IMR-90 (cell line): Measurements from ENCODE around the gene TAF1B. TPM values are rescaled to one million over a fixed set of nuclear protein-coding genes. Genes with fewer than 3 reads are reported as not detected.

Experiments
- ATAC-seq: fragments of 200-7000 bp; cut with Tn5 transposase; 2 replicates; pipeline ENCODE4 v1.9.1; 2020; ENCODE audit warnings: low read depth, mild to moderate bottlenecking, moderate library complexity
- BruUV-seq: library from RNA; stranded (reverse); fragments of 400-500 nt; replicated peaks from 2 replicates; lab custom pipeline; 2021; lab: Mats Ljungman, UMichigan
- CTCF ChIA-PET: fragments of 300-600 bp; formaldehyde crosslinking; extraction: SDS; loops from one replicate; lab custom pipeline; 2021; ENCODE audit warnings: antibody characterized with exemption; lab: Yijun Ruan, JAX
- POLR2A ChIA-PET: fragments of 300-600 bp; sonication (Branson Sonifier 250); formaldehyde crosslinking; loops from one replicate; lab custom pipeline; 2022; ENCODE audit warnings: antibody characterized with exemption; ENCODE audit not compliant: unreplicated experiment; lab: Charles Lee
- DNase-seq: peaks from one replicate; pipeline ENCODE4 v3.0.0; 2013
- H2AFZ ChIP-seq: replicated peaks from 2 replicates; pipeline ENCODE3; 2013; ENCODE audit warnings: low read length, mild to moderate bottlenecking; ENCODE audit not compliant: poor library complexity
- H2AK5ac ChIP-seq: 2 replicates; pipeline ENCODE4 v1.6.1; 2013; ENCODE audit warnings: low read depth, low read length, inconsistent platforms
- H2AK9ac ChIP-seq: replicated peaks from 2 replicates; pipeline ENCODE3; 2013; ENCODE audit warnings: mild to moderate bottlenecking, low read depth, low read length, moderate library complexity; ENCODE audit not compliant: poor library complexity
- H2BK120ac ChIP-seq: 2 replicates; pipeline ENCODE4 v1.6.1; 2013; ENCODE audit warnings: low read depth, low read length, inconsistent platforms
- H2BK15ac ChIP-seq: 3 replicates; pipeline ENCODE4 v1.6.1; 2013; ENCODE audit warnings: low read depth, low read length, inconsistent platforms
- H2BK20ac ChIP-seq: 2 replicates; pipeline ENCODE4 v1.6.1; 2013; ENCODE audit warnings: low read depth, mild to moderate bottlenecking, inconsistent platforms, low read length, moderate library complexity
- H2BK5ac ChIP-seq: 2 replicates; pipeline ENCODE4 v1.6.1; 2013; ENCODE audit warnings: mild to moderate bottlenecking, low read depth, low read length, inconsistent platforms; ENCODE audit not compliant: poor library complexity, severe bottlenecking
- H3K14ac ChIP-seq: replicated peaks from 2 replicates; pipeline ENCODE4 v1.6.1; 2013; ENCODE audit warnings: low read depth, low read length, inconsistent platforms
- H3K18ac ChIP-seq: 2 replicates; pipeline ENCODE4 v1.6.1; 2013; ENCODE audit warnings: low read depth, low read length, control low read depth
- H3K23ac ChIP-seq: 2 replicates; pipeline ENCODE4 v1.6.1; 2013; ENCODE audit warnings: low read depth, low read length, inconsistent platforms
- H3K27ac ChIP-seq: 2 replicates; pipeline ENCODE4 v1.5.1; 2013; ENCODE audit warnings: mild to moderate bottlenecking, control low read depth, low read length; ENCODE audit not compliant: insufficient read depth
- H3K27me3 ChIP-seq: 2 replicates; pipeline ENCODE4 v1.6.1; 2013; ENCODE audit warnings: low read length; ENCODE audit not compliant: control insufficient read depth, insufficient read depth
- H3K36me3 ChIP-seq: 2 replicates; pipeline ENCODE4 v1.6.1; 2013; ENCODE audit warnings: low read length, mixed read lengths; ENCODE audit not compliant: control insufficient read depth, insufficient read depth
- H3K4ac ChIP-seq: 2 replicates; pipeline ENCODE4 v1.6.1; 2013; ENCODE audit warnings: low read depth, low read length, inconsistent platforms
- H3K4me1 ChIP-seq: 2 replicates; pipeline ENCODE4 v1.6.1; 2013; ENCODE audit warnings: low read length, mixed read lengths; ENCODE audit not compliant: control insufficient read depth, insufficient read depth
- H3K4me2 ChIP-seq: 2 replicates; pipeline ENCODE4 v1.6.1; 2013; ENCODE audit warnings: low read depth, mild to moderate bottlenecking, control low read depth, low read length, moderate library complexity
- H3K4me3 ChIP-seq: 2 replicates; pipeline ENCODE4 v1.5.1; 2013; ENCODE audit warnings: low read depth, mild to moderate bottlenecking, control low read depth, low read length, moderate library complexity; ENCODE audit not compliant: insufficient read depth
- H3K56ac ChIP-seq: 2 replicates; pipeline ENCODE4 v1.6.1; 2013; ENCODE audit warnings: low read length, inconsistent platforms; ENCODE audit not compliant: insufficient read depth; ENCODE audit errors: extremely low read depth
- H3K79me1 ChIP-seq, 2 experiments: 2 replicates each; pipeline ENCODE4 v1.6.1; 2013; ENCODE audit warnings: low read length in 2 of 2, inconsistent platforms in 1 of 2, low read depth in 1 of 2
- H3K9ac ChIP-seq: 2 replicates; pipeline ENCODE4 v1.6.1; 2013; ENCODE audit warnings: low read depth, low read length, control low read depth
- H3K9me1 ChIP-seq: 2 replicates; pipeline ENCODE4 v1.6.1; 2013; ENCODE audit warnings: low read length, inconsistent platforms; ENCODE audit not compliant: insufficient read depth
- H3K9me3 ChIP-seq: 2 replicates; pipeline ENCODE4 v1.6.1; 2013; ENCODE audit warnings: low read length; ENCODE audit not compliant: control insufficient read depth, insufficient read depth
- H4K20me1 ChIP-seq: 2 replicates; pipeline ENCODE4 v1.6.1; 2013; ENCODE audit warnings: low read length, inconsistent platforms; ENCODE audit not compliant: insufficient read depth
- H4K5ac ChIP-seq: 2 replicates; pipeline ENCODE4 v1.6.1; 2013; ENCODE audit warnings: mild to moderate bottlenecking, low read depth, low read length, control low read depth
- H4K8ac ChIP-seq, 2 experiments: 2 replicates each; pipeline ENCODE4 v1.6.1; 2013; ENCODE audit warnings: low read depth in 2 of 2, low read length in 2 of 2, control low read depth in 1 of 2, inconsistent platforms in 1 of 2
- H4K91ac ChIP-seq: 2 replicates; pipeline ENCODE4 v1.6.1; 2013; ENCODE audit warnings: low read depth, low read length, inconsistent platforms; ENCODE audit not compliant: insufficient read depth
- BHLHE40 ChIP-seq: fragments of 150-350 bp; IDR thresholded peaks from 2 replicates; pipeline ENCODE4 v1.6.1; 2016; ENCODE audit warnings: mild to moderate bottlenecking, low read depth, low read length
- CEBPB ChIP-seq: IDR thresholded peaks from 2 replicates; pipeline ENCODE4 v1.6.1; 2012; ENCODE audit warnings: low read depth, low read length, improper control_type of control experiment
- CHD1 ChIP-seq: IDR thresholded peaks from 2 replicates; pipeline ENCODE4 v1.6.1; 2012; ENCODE audit warnings: low read depth, low read length, improper control_type of control experiment
- CTCF ChIP-seq: conservative IDR thresholded peaks from 2 replicates; pipeline ENCODE4 v1.5.1; 2012; ENCODE audit warnings: mild to moderate bottlenecking, low read depth, low read length, improper control_type of control experiment
- ELK1 ChIP-seq: fragments of 150-350 bp; IDR thresholded peaks from 2 replicates; pipeline ENCODE4 v1.6.1; 2016; ENCODE audit warnings: low read depth, mild to moderate bottlenecking, low read length, moderate library complexity, borderline replicate concordance
- FOS ChIP-seq: fragments of 150-350 bp; IDR thresholded peaks from 2 replicates; pipeline ENCODE4 v1.6.1; 2016; ENCODE audit warnings: low read depth, low read length
- MAFK ChIP-seq: IDR thresholded peaks from 2 replicates; pipeline ENCODE4 v1.6.1; 2012; ENCODE audit warnings: low read depth, low read length, improper control_type of control experiment
- MAZ ChIP-seq: IDR thresholded peaks from 2 replicates; pipeline ENCODE4 v1.6.1; 2012; ENCODE audit warnings: low read depth, mild to moderate bottlenecking, low read length, improper control_type of control experiment, moderate library complexity, borderline replicate concordance
- MXI1 ChIP-seq: IDR thresholded peaks from 2 replicates; pipeline ENCODE4 v1.6.1; 2012; ENCODE audit warnings: low read depth, mild to moderate bottlenecking, low read length, moderate library complexity, borderline replicate concordance
- NFE2L2 ChIP-seq: fragments of 150-350 bp; IDR thresholded peaks from 2 replicates; pipeline ENCODE4 v1.6.1; 2016; ENCODE audit warnings: low read depth, mild to moderate bottlenecking, low read length
- POLR2A ChIP-seq: IDR thresholded peaks from 2 replicates; pipeline ENCODE4 v1.6.1; 2012; ENCODE audit warnings: mild to moderate bottlenecking, low read depth, low read length
- RAD21 ChIP-seq: IDR thresholded peaks from 2 replicates; pipeline ENCODE4 v1.6.1; 2012; ENCODE audit warnings: low read length, improper control_type of control experiment
- RCOR1 ChIP-seq: IDR thresholded peaks from 2 replicates; pipeline ENCODE4 v1.6.1; 2012; ENCODE audit warnings: mild to moderate bottlenecking, low read length, improper control_type of control experiment; ENCODE audit not compliant: insufficient replicate concordance
- RFX5 ChIP-seq: IDR thresholded peaks from 2 replicates; pipeline ENCODE4 v1.8.0; 2012; ENCODE audit warnings: low read depth, mild to moderate bottlenecking, low read length, moderate library complexity
- SMC3 ChIP-seq: fragments of 150-350 bp; IDR thresholded peaks from 2 replicates; pipeline ENCODE4 v1.6.1; 2016; ENCODE audit warnings: low read depth, mild to moderate bottlenecking, antibody characterized with exemption, low read length, moderate library complexity
- USF2 ChIP-seq: fragments of 150-350 bp; IDR thresholded peaks from 2 replicates; pipeline ENCODE4 v1.6.1; 2017; ENCODE audit warnings: mild to moderate bottlenecking, antibody characterized with exemption, low read length, low read depth
- WGBS, 2 experiments: methylation state at CpG; one replicate each; pipeline versions ENCODE4 v1.1.5 to v1.1.7; 2013; ENCODE audit warnings: missing lambda C conversion rate in 2 of 2; ENCODE audit not compliant: insufficient read length in 1 of 2; ENCODE audit errors: extremely low coverage in 2 of 2; 5-methylcytosine and 5-hydroxymethylcytosine counted together
- dilution Hi-C: fragments of 300-500 bp; cut with HindIII; formaldehyde crosslinking; loops from one replicate; pipeline ENCODE4 v1.14.3; 2018; ENCODE audit warnings: low sequenced_read_pairs; ENCODE audit not compliant: unreplicated experiment
- in situ Hi-C: fragments of 300-500 bp; cut with MboI; formaldehyde crosslinking; loops from 3 replicates; pipeline ENCODE4 v1.14.3; 2019; ENCODE audit warnings: low sequenced_read_pairs, inconsistent platforms, mixed read lengths
- intact Hi-C: fragments of 100-400 bp; cut with micrococcal nuclease; formaldehyde crosslinking; loops from 2 replicates; pipeline ENCODE4 v1.10.0; 2022
- polyA plus RNA-seq, 3 experiments: library from polyadenylated mRNA; depleted of rRNA; stranded (reverse); fragments of >200 nt; gene quantifications; 2 replicates each; pipeline ENCODE4 v1.2.3, GENCODE V29; 2012; ENCODE audit warnings: low replicate concordance in 1 of 3
- total RNA-seq: library from RNA; depleted of rRNA; stranded (reverse); fragments of >200 nt; gene quantifications from 2 replicates; pipeline ENCODE4 v1.2.3, GENCODE V29; 2012

The TAF1B gene
- total and polyA plus RNA-seq, 2 of the 4 experiments (the other 2 are of a cell fraction) = 8.4 to 19.9 TPM

GRCh38 chr2:9867881-9868280 is 24.6 kb downstream of the TAF1B start:
- in situ Hi-C loops = no loop called here
- DNase-seq = no peak

More at GRCh38 chr2:9867881-9868280, 24.6 kb downstream of the TAF1B start:
- no peak overlapping the region for H3K4me2 ChIP-seq
- ChIA-PET POLR2A (no interaction called here), CTCF (no interaction called here)
- no peaks in the 10 kb centered on the region for H3K9me3 ChIP-seq
- H3K9me1 ChIP-seq = no peaks in the 10 kb centered on the region
- 91% methylated on average over 4 of the region's 6 CpGs; no CpG with 5 or more reads in 1 of the 2 experiments for WGBS, 2 experiments
- no peak overlapping the region for H2BK120ac ChIP-seq
- dilution Hi-C loops = no loop called here
- H2BK5ac ChIP-seq = no peak overlapping the region
- TF ChIP-seq POLR2A = no peak
- TF ChIP-seq MXI1 = no peak
- TF ChIP-seq USF2 = no peak
- no peak for TF ChIP-seq ELK1
- no peak for TF ChIP-seq RAD21
- TF ChIP-seq CEBPB = no peak
- TF ChIP-seq CHD1 = no peak
- TF ChIP-seq RFX5 = no peak
- no peak for TF ChIP-seq MAFK
- no peak for TF ChIP-seq RCOR1
- no peak for TF ChIP-seq NFE2L2
- TF ChIP-seq BHLHE40 = no peak
- no peak for TF ChIP-seq MAZ
- no peak for TF ChIP-seq FOS
- TF ChIP-seq CTCF = no peak
- no peak for TF ChIP-seq SMC3
- BruUV-seq = no TSS peak
- no peak overlapping the region for H3K23ac ChIP-seq
- H3K14ac ChIP-seq = no peak overlapping the region
- H2AFZ ChIP-seq = no peak overlapping the region
- H4K91ac ChIP-seq = no peak overlapping the region
- no peak overlapping the region for H3K4ac ChIP-seq
- H3K4me3 ChIP-seq = no peak overlapping the region
- intact Hi-C loops = no loop called here
- H4K5ac ChIP-seq = no peak overlapping the region
- 0 out of 2 replicates have a peak, but pooled peaks cover 1% of the 10 kb centered on the region for H3K4me1 ChIP-seq
- ATAC-seq = no peak
- no peak overlapping the region for H2AK5ac ChIP-seq
- H2BK20ac ChIP-seq = no peak overlapping the region
- no peak overlapping the region for H3K18ac ChIP-seq
- H3K79me1 ChIP-seq = 0 out of 4 replicates have a peak, but pooled peaks cover 0 to 4% of the 10 kb centered on the region in 2 experiments
- peak overlapping the region; percentile 66 for H2AK9ac ChIP-seq
- no peak overlapping the region for H4K8ac ChIP-seq
- no peak overlapping the region for H2BK15ac ChIP-seq
- no peak overlapping the region for H3K56ac ChIP-seq
- no peak overlapping the region for H3K9ac ChIP-seq
- no peaks in the 10 kb centered on the region for H4K20me1 ChIP-seq
- H3K27me3 ChIP-seq = no peaks in the 10 kb centered on the region
- peaks cover 3% of the 10 kb centered on the region; the same call in 1 of the 2 replicates for H3K36me3 ChIP-seq
- no peak overlapping the region for H3K27ac ChIP-seq
